GM21360 (cell line): Measurements from ENCODE around the gene POLR2J.

Experiments used
- ATAC-seq: cut with Tn5 transposase; IDR thresholded peaks from one replicate; pipeline ENCODE4 v1.9.1; 2021; ENCODE audit warnings: mild to moderate bottlenecking, moderate library complexity; ENCODE audit not compliant: unreplicated experiment

POLR2J gene

DNA sequence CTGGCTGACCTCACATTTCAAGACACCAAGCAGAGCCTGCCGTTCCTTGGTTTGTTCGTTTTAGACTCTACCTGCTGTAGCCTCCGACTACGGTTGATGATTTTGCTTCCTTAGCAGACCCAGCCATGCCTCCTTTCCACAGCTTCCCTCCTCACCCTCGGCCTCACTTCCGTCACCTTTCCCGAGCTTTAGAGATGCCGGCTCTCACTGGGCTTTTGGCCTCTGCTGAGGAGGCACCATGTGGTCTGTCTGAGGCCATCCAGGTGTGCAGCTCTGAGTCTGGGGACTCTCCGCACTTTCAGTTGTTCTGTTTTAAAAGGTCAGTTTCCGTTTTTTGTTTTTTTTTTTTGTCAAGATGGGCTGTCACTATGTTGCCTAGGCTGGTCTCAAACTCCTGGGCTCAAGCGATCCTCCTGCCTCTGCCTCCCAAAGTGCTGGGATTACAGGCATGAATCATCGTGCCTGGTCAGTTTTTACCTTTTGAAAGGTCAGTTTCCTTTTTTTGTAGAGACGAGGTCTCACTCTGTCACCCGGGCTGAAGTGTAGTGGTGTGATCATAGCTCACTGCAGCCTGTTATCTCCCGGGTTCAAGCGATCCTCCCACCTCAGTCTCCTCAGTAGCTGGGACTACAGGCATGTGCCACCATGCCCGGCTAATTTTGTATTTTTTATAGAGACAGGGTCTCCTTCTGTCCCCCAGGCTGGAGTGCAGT lies 33.6 kb downstream of the POLR2J start:
- peak; percentile 37 for ATAC-seq

DNA sequence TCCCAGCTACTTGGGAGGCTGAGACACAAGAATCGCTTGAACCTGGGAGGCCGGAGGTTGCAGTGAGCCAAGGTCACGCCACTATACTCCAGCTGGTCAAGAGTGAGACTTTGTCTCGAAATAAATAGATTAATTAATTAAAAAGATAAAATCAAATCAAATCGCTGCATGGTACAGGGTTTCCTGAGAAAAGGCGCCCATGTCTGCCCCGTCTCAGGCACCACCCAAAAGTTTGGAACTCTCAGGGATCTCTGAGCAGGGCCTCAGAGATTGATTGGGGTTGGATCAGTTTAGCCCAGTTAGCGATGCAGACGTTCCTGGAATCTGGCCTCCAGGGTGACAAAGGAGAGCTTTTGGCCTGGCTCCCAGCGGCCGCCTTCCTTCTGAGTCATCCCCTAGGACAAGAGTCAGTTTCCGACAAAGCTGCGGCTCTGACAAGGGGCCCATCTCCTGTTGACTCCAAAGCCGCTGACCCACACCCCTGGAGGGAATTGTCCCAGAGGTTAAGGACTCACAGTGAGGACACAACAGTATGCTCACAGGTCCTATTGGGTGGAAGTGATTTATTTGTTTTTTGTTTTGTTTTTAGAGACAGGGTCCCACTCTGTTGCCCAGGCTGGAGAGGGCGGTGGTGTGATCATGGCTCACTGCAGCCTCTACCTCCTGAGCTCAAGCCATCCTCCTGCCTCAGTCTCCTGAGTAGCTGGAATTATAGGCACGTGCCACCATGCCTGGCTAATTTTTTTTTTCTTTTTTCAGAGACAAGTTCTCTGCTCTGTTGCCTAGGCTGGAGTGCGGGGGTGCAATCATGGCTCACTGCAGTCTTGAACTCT lies 38.5 kb downstream of the POLR2J start:
- ATAC-seq = no peak

DNA sequence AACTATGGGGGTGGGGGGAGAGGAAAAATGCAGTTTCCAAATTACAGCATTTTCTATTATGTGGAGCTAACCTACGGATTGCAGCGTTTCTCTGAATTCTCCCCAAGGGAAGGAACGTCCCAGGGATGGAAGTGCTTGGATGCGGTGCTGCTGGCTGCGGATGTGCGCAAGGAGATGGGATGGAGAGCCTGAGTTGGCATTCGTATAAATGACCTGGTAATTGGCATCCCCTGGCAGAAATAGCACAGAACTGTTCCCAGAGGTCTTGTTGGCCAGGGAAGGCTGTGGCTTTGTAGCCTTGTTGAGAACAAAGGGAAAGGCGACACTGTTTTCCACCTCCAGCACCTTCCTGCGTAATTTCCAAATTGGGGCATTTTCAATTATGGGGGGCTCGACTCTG lies 42.6 kb downstream of the POLR2J start:
- ATAC-seq = no peak

DNA sequence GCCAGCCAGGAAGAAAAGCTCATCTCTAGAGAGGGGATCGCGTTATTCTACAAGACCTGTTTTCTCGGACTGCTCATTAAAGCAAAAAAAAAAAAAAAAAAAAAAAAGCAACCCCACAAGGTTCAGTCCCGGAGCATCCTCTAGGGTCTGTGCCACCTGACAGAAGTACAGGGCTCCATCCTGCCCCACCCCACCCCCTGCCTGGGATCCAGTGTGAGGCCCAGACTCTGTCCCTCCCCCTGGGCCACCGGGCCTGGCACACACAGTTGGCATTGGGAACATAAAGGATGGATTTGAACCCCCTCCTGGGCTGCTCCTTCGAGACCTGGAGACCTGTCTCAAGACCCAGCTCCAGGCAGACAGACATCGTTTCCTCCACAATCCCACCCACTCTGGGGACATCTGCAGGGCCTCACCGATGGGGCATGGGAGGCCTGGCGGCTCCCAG lies 44.7 kb downstream of the POLR2J start:
- no peak for ATAC-seq

GRCh38 chr7:102433219-102434038 lies 45.3 kb downstream of the POLR2J start, which contains the start of gene ORAI2:
Gene ORAI2, plus strand, starts transcription at chr7:102433575. Its CDS starts 5,382 bp downstream, at chr7:102438957.
- peak; percentile 53 for ATAC-seq

DNA sequence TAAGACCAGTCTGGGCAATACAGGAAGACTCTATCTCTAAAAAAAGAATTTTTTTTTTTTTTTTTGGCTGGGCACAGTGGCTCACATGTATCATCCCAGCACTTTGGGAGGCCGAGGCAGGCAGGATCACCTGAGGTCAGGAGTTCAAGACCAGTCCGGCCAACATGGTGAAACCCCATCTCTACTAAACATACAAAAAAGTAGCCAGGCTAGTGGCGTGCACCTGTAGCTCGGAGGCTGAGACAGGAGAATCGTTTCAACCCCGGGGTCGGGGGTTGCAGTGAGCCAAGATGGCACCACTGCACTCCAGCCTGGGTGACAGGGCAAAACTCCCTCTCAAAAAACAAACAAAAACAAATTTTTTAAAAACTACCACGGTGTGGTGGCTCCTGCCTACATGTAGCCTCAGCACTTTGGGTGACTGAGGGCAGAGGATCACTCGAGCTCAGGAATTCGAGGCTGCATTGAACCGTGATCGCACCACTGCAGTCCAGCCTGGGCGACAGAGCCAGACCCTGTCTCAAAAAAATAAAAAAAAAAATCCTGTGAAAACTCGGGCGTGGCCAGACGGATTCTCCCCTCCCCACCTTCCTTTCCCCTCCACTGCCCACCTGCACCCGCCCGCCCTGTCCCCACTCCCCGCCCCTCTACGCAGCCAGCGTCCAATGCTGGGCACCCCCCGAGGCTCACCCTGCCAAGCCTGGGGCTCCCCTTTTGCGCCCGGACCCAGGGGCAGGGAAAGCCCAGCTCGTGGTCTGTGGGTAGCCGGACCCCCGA lies 46.1 kb downstream of the POLR2J start:
- peak; percentile 25 for ATAC-seq

- no peak for ATAC-seq
Measured at GRCh38 chr7:102431617-102432298, 47.0 kb downstream of the POLR2J start.

GRCh38 chr7:102429141-102429899 lies 49.4 kb downstream of the POLR2J start:
- no peak for ATAC-seq

DNA sequence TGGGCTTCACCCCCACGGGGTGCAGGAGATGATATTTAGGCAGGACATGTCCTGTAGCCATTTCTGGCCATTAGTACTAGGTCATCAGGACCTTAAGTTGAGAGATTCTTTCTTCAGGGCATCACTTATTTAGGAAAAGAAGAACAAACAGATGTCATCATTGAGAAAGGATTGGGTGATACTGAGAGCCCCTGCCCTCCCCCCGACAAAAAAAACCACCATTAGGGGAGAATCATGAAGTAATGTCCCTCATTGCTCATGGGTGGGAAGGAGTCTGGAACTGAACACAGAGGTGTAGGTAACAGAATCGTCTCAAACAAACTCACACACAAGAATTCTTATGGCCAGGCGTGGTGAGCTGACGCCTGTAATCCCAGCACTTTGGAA lies 51.7 kb downstream of the POLR2J start:
- ATAC-seq = no peak

DNA sequence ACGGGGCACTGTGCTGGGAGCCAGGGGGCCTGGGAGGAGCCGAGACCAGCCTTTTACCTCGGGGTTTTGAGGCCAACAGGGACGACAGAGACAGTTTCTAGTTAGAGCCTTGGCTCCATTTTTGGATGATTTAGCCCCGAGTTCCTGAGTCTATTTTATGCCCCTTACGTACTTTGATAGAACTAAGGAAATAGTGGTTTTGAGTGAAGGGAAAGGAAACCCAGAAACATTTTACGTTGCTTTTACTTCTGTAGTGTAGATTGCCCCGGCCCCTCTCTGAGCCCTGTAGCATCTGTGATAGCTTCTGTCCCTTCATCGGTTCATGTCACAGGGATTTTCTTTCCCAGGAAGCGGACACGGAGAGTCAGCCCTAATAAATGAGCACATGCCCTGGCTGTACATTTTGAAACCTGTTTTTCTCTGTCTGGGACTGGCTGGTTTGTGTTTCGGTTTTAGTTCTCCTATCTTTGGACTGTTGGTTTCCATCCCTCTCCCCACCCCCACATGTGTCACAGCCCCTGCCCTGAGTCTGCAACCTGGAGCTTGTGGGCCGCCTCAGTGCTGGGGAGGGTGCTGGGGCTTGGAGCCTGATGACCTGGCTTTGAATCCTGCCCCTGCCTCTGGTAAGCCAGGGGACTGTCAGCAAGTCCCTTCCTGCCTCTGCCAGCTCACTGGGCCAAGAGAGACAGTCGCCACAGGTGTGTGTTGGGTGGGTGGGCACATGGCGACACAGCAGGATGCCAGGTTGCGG lies 52.3 kb downstream of the POLR2J start:
- peak; percentile 47 for ATAC-seq

DNA sequence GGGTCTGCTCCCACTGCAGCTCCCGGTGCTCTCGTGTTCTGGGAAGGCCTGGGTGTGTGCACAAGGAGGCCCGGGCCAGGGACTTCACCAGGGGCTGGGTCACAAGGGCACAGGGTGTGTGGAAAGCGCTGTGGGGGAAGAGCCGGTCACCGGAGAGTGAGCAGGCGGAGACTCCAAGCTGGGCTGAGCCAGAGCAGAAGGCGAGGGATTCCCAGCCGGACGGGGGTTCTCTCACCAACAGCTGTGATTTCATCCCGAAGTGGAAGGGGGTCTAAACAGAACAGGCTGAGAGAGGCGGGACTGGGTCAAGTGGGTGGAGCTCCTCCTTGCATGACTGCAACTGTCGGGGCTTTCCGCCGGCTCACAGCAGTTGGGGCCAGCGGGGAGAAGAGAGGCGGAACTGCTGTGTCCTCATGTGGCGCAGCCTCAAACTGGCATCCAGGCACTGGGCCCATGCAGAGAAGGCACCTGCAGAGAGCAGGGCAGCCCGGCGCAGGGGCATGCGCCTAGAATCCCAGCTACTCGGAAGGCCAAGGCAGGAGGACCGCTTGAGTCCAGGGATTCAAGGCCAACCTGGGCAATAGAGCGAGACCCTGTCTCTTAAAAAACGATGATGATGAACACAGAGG lies 53.0 kb downstream of the POLR2J start:
- ATAC-seq = peak; percentile 65

DNA sequence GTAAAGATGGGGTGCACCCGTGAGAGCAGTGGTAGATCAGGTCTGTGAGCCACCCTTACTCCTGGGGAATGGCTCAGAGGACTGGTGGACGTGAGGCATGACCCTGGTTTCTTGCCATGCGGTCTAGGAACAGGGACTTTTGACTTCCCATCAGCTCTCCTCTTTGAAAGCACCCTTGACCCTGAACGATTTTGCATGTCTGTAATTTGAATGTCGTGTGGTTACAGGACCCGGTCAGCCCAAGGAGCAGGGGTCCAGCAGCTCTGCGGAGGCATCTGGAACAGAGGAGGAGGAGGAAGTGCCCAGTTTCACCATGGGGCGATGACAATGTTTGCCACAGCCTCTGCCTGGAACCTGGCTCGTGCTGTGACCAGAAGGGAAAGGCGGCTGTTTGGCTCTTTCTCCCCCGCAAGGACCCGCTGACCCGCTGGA lies 53.9 kb downstream of the POLR2J start:
- ATAC-seq = no peak

- no peak for ATAC-seq
Measured at GRCh38 chr7:102424129-102424551, 54.6 kb downstream of the POLR2J start.
